Measurements from ENCODE around the gene ZNF597. TPM values are rescaled to one million over a fixed set of nuclear protein-coding genes. Genes with fewer than 3 reads are reported as not detected.
"Not testable (repeated sequence)": the region's sequence is repeated elsewhere in the genome, so short reads cannot be mapped to it uniquely, and the experiment has no call there.

Gene ZNF597
- total RNA-seq, 2 donors from 2014 or later = 2.1 to 9.5 TPM

DNA sequence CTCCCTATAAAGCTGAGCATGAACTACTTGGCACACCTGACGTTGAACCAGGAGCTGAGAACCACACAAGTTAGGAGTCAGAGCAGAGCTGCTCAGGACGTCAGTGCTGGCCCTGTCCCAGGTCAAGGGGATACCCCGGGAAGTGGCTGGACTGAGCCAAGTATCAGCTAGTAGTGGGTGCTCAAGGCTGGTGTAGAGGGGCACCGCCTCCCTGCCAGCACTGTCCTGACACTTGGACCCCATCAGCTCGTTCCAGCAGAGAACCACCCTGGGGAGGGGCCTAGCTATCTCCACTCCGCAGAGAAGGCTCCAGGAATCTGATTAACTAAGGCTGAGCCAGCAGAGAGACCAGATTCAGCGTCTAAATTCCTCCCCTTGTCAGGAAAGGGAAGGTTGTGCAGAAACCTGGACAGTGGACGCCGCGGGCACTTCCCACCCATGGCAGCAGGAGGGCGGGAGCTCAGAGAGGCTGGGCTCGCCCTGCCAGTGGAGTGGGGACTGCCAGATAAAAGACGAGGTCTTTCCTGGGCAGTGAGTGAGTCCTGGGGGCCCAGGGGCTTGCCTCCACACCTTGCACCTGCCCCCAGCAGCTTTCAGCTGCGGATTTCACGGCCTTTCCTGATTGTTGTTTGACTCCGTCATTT is 31.0 kb upstream of the ZNF597 start:
- no peaks in the 10 kb centered on the region for H3K27me3 ChIP-seq (replicated peaks; ENCODE audit: insufficient read depth)
- peaks cover 0 to under 1% of the 10 kb centered on the region in 2 donors for H3K36me3 ChIP-seq
- TF ChIP-seq POLR2A (IDR thresholded peaks at IDR 0.05) = no peak
- TF ChIP-seq, protein P1, sequence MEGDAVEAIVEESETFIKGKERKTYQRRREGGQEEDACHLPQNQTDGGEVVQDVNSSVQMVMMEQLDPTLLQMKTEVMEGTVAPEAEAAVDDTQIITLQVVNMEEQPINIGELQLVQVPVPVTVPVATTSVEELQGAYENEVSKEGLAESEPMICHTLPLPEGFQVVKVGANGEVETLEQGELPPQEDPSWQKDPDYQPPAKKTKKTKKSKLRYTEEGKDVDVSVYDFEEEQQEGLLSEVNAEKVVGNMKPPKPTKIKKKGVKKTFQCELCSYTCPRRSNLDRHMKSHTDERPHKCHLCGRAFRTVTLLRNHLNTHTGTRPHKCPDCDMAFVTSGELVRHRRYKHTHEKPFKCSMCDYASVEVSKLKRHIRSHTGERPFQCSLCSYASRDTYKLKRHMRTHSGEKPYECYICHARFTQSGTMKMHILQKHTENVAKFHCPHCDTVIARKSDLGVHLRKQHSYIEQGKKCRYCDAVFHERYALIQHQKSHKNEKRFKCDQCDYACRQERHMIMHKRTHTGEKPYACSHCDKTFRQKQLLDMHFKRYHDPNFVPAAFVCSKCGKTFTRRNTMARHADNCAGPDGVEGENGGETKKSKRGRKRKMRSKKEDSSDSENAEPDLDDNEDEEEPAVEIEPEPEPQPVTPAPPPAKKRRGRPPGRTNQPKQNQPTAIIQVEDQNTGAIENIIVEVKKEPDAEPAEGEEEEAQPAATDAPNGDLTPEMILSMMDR (IDR thresholded peaks at IDR 0.05) = no peak
- no peak for TF ChIP-seq POLR2AphosphoS5 (IDR thresholded peaks at IDR 0.05)
- H3K9me3 ChIP-seq = no peaks in the 10 kb centered on the region
- no peak overlapping the region for H3K27ac ChIP-seq
- H3K4me3 ChIP-seq = no peak overlapping the region
- intact Hi-C loops (cut with DNase I) = no loop called here
- no peak for DNase-seq (ENCODE audit: low spot score)
- no peaks in the 10 kb centered on the region for H3K4me1 ChIP-seq (replicated peaks)
- WGBS = 80% methylated on average over 16 of the region's 16 CpGs

DNA sequence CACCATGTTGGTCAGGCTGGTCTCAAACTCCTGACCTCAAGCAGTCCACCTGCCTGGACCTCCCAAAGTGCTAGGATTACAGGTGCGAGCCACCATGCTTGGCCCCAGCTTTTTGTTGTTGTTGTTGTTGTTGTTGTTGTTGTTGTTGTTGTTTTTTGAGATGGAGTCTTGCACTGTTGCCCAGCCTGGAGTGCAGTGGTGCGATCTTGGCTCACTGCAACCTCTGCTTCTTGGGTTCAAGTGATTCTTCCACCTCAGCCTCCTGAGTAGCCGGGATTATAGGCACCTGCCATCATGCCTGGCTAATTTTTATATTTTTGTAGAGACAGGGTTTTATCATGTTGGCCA is 30.3 kb upstream of the ZNF597 start:
- H3K36me3 ChIP-seq; H3K27ac ChIP-seq; H3K9me3 ChIP-seq; H3K27me3 ChIP-seq (replicated peaks; ENCODE audit: insufficient read depth); DNase-seq (ENCODE audit: low spot score); intact Hi-C loops (cut with DNase I); H3K4me3 ChIP-seq; H3K4me1 ChIP-seq (replicated peaks): not testable (repeated sequence)
- 97% methylated on average over 3 of the region's 3 CpGs for WGBS

DNA sequence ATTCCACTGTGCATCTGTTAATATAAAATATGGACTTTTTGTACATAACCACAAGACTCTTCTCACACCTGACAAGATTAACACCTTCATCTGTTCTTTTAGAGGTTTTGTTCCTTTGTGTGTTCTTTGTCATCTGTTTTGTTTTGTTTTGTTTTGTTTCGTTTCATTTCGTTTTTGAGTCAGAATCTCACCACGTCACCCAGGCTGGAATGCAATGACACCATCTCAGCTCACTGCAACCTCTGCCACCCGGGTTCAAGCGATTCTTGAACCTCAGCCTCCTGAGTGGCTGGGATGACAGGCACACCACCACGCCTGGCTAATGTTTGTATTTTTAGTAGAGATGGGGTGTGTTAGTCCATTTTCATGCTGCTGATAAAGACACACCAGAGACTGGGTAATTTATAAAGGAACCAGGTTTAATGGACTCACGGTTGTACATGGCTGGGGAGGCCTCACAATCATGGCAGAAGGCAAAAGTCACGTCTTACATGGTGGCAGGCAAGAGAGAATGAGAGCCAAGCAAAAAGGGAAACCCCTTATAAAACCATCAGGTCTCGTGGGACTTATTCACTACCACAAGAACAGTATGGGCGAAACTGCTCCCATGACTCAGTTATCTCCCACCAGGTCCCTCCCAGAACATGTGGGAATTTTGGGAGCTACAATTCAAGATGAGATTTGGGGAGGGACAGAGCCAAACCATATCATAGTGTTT is 29.7 kb upstream of the ZNF597 start:
- no peak overlapping the region for H3K27ac ChIP-seq
- TF ChIP-seq POLR2A (IDR thresholded peaks at IDR 0.05) (no peak), POLR2AphosphoS5 (IDR thresholded peaks at IDR 0.05) (no peak)
- TF ChIP-seq, protein P1 (IDR thresholded peaks at IDR 0.05) = no peak
- no peak overlapping the region for H3K4me3 ChIP-seq
- no peaks in the 10 kb centered on the region for H3K9me3 ChIP-seq
- no peaks in the 10 kb centered on the region for H3K36me3 ChIP-seq
- intact Hi-C loops (cut with DNase I) = no loop called here
- no peak for DNase-seq (ENCODE audit: low spot score)
- H3K4me1 ChIP-seq (replicated peaks) = no peaks in the 10 kb centered on the region
- H3K27me3 ChIP-seq (replicated peaks; ENCODE audit: insufficient read depth) = no peaks in the 10 kb centered on the region
- 90% methylated on average over 10 of the region's 10 CpGs for WGBS

DNA sequence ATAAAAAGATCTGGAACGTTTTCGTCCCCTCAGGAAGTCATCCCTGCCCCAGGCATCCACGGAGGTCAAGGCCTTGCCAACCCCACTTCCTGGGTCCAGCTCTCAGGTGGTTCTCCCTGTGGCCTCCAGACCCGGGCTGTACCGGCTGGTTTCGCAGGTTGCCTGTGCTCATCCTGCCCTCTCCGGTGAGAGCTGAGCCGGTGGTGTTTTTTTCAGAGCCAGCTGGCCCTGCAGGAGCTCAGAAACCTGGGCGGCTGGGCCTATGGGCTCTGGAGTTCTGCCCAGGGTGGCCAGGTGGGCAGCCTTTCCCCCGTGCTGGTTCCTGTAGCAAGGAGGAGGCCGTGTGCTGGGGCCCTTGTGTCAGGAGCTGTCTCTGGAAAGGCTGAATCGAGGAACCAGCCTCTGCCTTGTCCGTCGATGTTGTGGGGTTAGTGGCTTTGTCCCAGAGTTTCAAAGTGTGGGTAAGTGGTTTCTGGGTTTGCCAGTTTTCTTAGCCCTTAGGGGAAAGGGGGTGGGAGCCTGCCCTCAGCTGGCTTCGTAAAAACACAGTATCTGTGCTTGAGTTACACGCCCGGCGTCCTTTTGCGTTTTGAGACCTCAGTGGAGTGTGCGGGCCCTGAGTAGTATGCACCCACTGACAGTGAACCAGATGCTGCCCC is 28.3 kb upstream of the ZNF597 start:
- Histone ChIP-seq H3K4me1 (replicated peaks) (no peaks in the 10 kb centered on the region), H3K27ac (no peak overlapping the region), H3K9me3 (no peaks in the 10 kb centered on the region), H3K36me3 (no peaks in the 10 kb centered on the region), H3K4me3 (no peak overlapping the region), H3K27me3 (replicated peaks; ENCODE audit: insufficient read depth) (no peaks in the 10 kb centered on the region)
- no peak for DNase-seq (ENCODE audit: low spot score)
- 83% methylated on average over 20 of the region's 20 CpGs for WGBS
- TF ChIP-seq POLR2A (IDR thresholded peaks at IDR 0.05) = no peak
- TF ChIP-seq, protein P1 (IDR thresholded peaks at IDR 0.05) = no peak
- TF ChIP-seq POLR2AphosphoS5 (IDR thresholded peaks at IDR 0.05) = no peak
- intact Hi-C loops (cut with DNase I) = no loop called here

DNA sequence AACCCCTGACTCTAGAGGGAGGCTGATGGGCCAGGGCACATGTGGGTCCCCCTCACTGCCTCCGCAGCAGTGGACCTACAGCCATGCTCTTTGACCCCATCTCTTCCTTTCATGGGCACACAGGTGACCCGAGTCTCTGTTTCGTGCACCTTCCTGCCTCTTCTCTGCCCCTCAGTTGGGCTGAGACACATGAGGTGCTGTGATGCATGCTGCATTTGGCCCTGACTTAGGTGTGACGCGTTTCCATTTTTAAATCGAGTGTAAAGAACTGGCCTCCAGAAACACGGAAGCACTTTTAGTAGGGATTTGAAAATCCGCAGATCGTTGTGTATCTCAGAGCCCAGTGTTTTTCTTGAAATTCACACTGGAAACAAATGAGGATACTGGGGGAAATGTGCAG is 27.4 kb upstream of the ZNF597 start:
- no peaks in the 10 kb centered on the region for H3K9me3 ChIP-seq
- intact Hi-C loops (cut with DNase I) = no loop called here
- H3K4me1 ChIP-seq (replicated peaks) = no peaks in the 10 kb centered on the region
- H3K27ac ChIP-seq = no peak overlapping the region
- no peaks in the 10 kb centered on the region for H3K36me3 ChIP-seq
- TF ChIP-seq POLR2AphosphoS5 (IDR thresholded peaks at IDR 0.05) = no peak
- TF ChIP-seq, protein P1 (IDR thresholded peaks at IDR 0.05) = no peak
- TF ChIP-seq POLR2A (IDR thresholded peaks at IDR 0.05) = no peak
- 96% methylated on average over 9 of the region's 9 CpGs for WGBS
- no peak for DNase-seq (ENCODE audit: low spot score)
- no peak overlapping the region for H3K4me3 ChIP-seq
- H3K27me3 ChIP-seq (replicated peaks; ENCODE audit: insufficient read depth) = no peaks in the 10 kb centered on the region

Measured in prostate gland (tissue), 2 donors.